Activated CD8-positive, alpha-beta T cell treated with anti-CD3 and anti-CD28 coated beads for 36 hours (primary cell): Measurements from ENCODE around the gene VAC14. TPM values are rescaled to one million over a fixed set of nuclear protein-coding genes. Genes with fewer than 3 reads are reported as not detected.
A peak's percentile ranks its signal among the peaks of the same experiment; 100 is the strongest.

Experiments used
- ATAC-seq: fragments of 200-7000 bp; cut with Tn5 transposase; one replicate; pipeline ENCODE4 v1.10.0; 2021; ENCODE audit warnings: mild to moderate bottlenecking, moderate library complexity
- CTCF ChIA-PET: fragments of 350-600 bp; sonication (Branson Sonifier 250); formaldehyde crosslinking; loops from one replicate; lab custom pipeline; 2021; ENCODE audit warnings: antibody characterized with exemption; lab: Charles Lee
- POLR2A ChIA-PET: fragments of 350-600 bp; sonication (Branson Sonifier 250); formaldehyde crosslinking; loops from one replicate; lab custom pipeline; 2021; ENCODE audit warnings: antibody characterized with exemption; lab: Charles Lee
- DNase-seq: peaks from one replicate; pipeline ENCODE4 v3.0.0-alpha.2; 2020
- H3K27ac Mint-ChIP-seq: one replicate; pipeline ENCODE4 v1.8.0; 2021; ENCODE audit warnings: mild to moderate bottlenecking, mixed read lengths
- H3K27me3 Mint-ChIP-seq: one replicate; pipeline ENCODE4 v1.8.0; 2021; ENCODE audit warnings: mixed read lengths
- H3K36me3 Mint-ChIP-seq: one replicate; pipeline ENCODE4 v1.8.0; 2021; ENCODE audit warnings: low read depth, mixed read lengths
- H3K4me1 Mint-ChIP-seq: one replicate; pipeline ENCODE4 v1.8.0; 2021; ENCODE audit warnings: low read depth, mixed read lengths
- H3K4me3 Mint-ChIP-seq: one replicate; pipeline ENCODE4 v1.8.0; 2021; ENCODE audit warnings: mild to moderate bottlenecking, moderate library complexity, mixed read lengths
- H3K9me3 Mint-ChIP-seq: one replicate; pipeline ENCODE4 v1.8.0; 2021; ENCODE audit warnings: mixed read lengths
- CTCF ChIP-seq: fragments of 200-600 bp; IDR thresholded peaks from one replicate; pipeline ENCODE4 v1.8.0; 2022; ENCODE audit warnings: antibody characterized with exemption, mild to moderate bottlenecking
- intact Hi-C: fragments of 100-400 bp; cut with micrococcal nuclease; formaldehyde crosslinking; loops from one replicate; pipeline ENCODE4 v1.10.0; 2022
- total RNA-seq, 2 experiments: library from RNA; stranded (reverse); gene quantifications; one replicate each; pipeline ENCODE4 v1.2.3, GENCODE V29; 2021

VAC14 gene
- total RNA-seq, 2 experiments from 2014 or later: 27.6 TPM

- TF ChIP-seq CTCF: no peak
- ATAC-seq: peak; percentile 47
- intact Hi-C loops: no loop called here
- Mint-ChIP-seq H3K4me3 (peak within 1 kb of the TSS; percentile 68), H3K4me1 (peaks cover 4% of the 10 kb centered on the region), H3K9me3 (no peaks in the 10 kb centered on the region), H3K27ac (no peak within 1 kb of the TSS), H3K27me3 (no peaks in the 10 kb centered on the region), H3K36me3 (no peaks in the 10 kb centered on the region)
- peak; percentile 53 for DNase-seq
- ChIA-PET POLR2A (interaction anchor here (1.7 kb wide), 1 partner anchor 51 kb away, joined by 4 read pairs; no protein-coding TSS in a partner anchor), CTCF (interaction anchor here (14.4 kb wide), 1 partner anchor 85 kb away, joined by 94 read pairs; no protein-coding TSS in a partner anchor)
Measured at GRCh38 chr16:70685938-70686375, 115.0 kb downstream of the VAC14 start, which contains the start of gene MTSS2. TSS of gene MTSS2 (minus strand) at chr16:70686053. CDS start at chr16:70685791, 262 bp downstream.

- DNase-seq (no peak), ATAC-seq (peak; percentile 69)
- ChIA-PET CTCF (interaction anchor here (14.4 kb wide), 1 partner anchor 85 kb away, joined by 94 read pairs; no protein-coding TSS in a partner anchor), POLR2A (interaction anchor here (1.7 kb wide), 1 partner anchor 52 kb away, joined by 4 read pairs; no protein-coding TSS in a partner anchor)
- Mint-ChIP-seq H3K9me3 (no peaks in the 10 kb centered on the region), H3K4me3 (peak overlapping the region; percentile 68), H3K27ac (no peak overlapping the region), H3K36me3 (no peaks in the 10 kb centered on the region), H3K4me1 (peaks cover 6% of the 10 kb centered on the region), H3K27me3 (no peaks in the 10 kb centered on the region)
- TF ChIP-seq CTCF: no peak
- intact Hi-C loops: no loop called here
Measured at GRCh38 chr16:70685061-70685937, 115.7 kb downstream of the VAC14 start.

GRCh38 chr16:70684146-70685060 is 116.6 kb downstream of the VAC14 start:
- TF ChIP-seq CTCF: no peak
- no peak for ATAC-seq
- Mint-ChIP-seq H3K27me3 (no peaks in the 10 kb centered on the region), H3K9me3 (no peaks in the 10 kb centered on the region), H3K27ac (no peak overlapping the region), H3K36me3 (no peaks in the 10 kb centered on the region), H3K4me3 (peak overlapping the region; percentile 68), H3K4me1 (peaks cover 6% of the 10 kb centered on the region)
- ChIA-PET CTCF (interaction anchor here (0.6 to 14.4 kb wide), 2 partner anchors 54 to 86 kb away, joined by 3 to 94 read pairs; no protein-coding TSS in a partner anchor), POLR2A (interaction anchor here (1.7 kb wide), 1 partner anchor 53 kb away, joined by 4 read pairs; no protein-coding TSS in a partner anchor)
- intact Hi-C loops: loop anchor here (5.0 kb wide), 1 partner anchor 88 kb away; no protein-coding TSS in a partner anchor
- DNase-seq: no peak

GRCh38 chr16:70683146-70683944 is 117.6 kb downstream of the VAC14 start:
- no peak overlapping the region for H3K27ac Mint-ChIP-seq
- no peak for ATAC-seq

More at GRCh38 chr16:70683146-70683944, 117.6 kb downstream of the VAC14 start:
- no peak overlapping the region for H3K4me3 Mint-ChIP-seq
- TF ChIP-seq CTCF: no peak
- H3K4me1 Mint-ChIP-seq: peaks cover 11% of the 10 kb centered on the region
- H3K27me3 Mint-ChIP-seq: no peaks in the 10 kb centered on the region
- H3K9me3 Mint-ChIP-seq: no peaks in the 10 kb centered on the region
- no peaks in the 10 kb centered on the region for H3K36me3 Mint-ChIP-seq
- no peak for DNase-seq
- intact Hi-C loops: loop anchor here (5.0 kb wide), 1 partner anchor 89 kb away; no protein-coding TSS in a partner anchor
- ChIA-PET POLR2A (no interaction called here), CTCF (interaction anchor here (0.8 to 14.4 kb wide), 2 partner anchors 55 to 87 kb away, joined by 4 to 94 read pairs; no protein-coding TSS in a partner anchor)
